GM21737 (cell line): Measurements from ENCODE around the gene C22orf39.

ENCODE experiments used
- ATAC-seq: cut with Tn5 transposase; IDR thresholded peaks from one replicate; pipeline ENCODE4 v1.9.1; 2021; ENCODE audit warnings: mild to moderate bottlenecking, moderate library complexity; ENCODE audit not compliant: unreplicated experiment

The C22orf39 gene, protein sequence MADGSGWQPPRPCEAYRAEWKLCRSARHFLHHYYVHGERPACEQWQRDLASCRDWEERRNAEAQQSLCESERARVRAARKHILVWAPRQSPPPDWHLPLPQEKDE

GRCh38 chr22:19447330-19448075 is at the start of gene C22orf39:
Gene C22orf39, minus strand, starts transcription at chr22:19447711. Its CDS starts 23 bp downstream, at chr22:19447688.
- peak; percentile 73 for ATAC-seq

- no peak for ATAC-seq
These were observed 49.7 kb upstream of the C22orf39 start for GRCh38 chr22:19497245-19497644.

DNA sequence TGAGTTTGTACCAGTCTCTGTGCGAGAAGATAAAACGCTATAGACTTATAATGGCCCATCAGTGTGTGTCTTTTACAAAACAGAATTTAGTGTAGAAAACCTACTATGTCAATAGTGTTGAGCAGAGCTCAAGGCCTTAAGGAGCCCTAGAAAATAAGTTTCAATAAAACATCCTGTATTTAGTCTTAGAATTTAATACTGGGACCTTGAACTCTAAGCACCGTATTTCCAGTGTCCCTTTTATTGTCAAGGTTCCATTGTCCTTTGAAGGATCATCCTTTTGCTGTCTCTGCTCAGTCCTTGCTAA is 48.8 kb upstream of the C22orf39 start:
- no peak for ATAC-seq

DNA sequence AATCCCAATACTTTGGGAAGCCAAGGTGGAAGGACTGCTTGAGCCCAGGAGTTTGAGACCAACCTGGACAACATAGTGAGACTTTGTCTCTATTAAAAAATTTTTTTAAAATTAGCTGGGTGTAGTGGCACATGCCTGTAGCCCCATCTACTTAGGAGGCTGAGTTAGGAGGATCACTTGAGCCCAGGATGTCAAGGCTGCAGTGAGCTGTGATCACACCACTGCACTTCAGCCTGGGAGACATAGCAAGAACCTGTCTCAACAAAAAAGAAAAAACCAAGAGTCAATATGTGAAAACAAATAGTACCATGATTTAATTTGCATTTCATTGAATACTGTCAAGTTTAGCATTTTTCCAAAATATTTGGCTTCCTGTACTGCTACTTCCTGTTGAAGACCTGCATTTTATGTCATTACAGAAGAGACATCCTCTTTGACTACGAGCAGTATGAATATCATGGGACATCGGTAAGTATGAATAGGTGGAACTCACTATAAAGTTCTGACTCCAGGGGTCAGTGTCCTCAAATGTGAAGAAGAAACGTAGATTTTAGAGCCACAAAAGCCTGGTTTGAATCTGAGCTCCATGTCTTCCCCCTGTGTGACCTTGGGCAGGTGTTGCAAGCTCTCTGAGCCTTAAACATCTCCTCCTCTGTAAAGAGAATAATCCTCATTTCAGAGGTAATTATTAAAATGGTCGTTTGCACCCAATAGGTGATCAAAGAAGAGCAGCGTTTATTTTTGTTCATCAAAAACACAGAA is 48.2 kb upstream of the C22orf39 start:
- ATAC-seq, result no peak

DNA sequence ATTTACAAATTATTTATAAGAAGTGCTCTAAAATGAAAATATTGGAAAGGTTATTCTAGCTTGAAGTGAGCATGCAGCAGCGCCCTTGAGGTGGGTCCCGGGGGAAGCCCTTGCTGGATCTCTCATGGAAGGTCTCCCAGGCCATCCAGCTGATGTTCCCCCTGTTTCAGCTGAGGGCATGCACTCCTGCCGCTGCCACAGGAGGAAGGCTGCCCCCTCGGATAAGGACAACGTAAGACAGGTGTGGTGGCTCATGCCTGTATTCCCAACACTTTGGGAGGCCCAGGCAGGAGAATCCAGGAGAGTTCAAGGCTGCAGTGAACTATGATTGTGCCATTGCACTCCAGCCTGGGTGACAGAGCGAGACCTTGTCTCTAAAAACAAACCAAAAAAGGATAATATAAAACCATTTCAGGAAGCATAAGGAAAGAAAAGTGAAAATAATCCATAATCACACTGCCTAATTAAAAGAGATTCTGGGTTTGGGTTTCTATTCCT is 47.2 kb upstream of the C22orf39 start:
- no peak for ATAC-seq

GRCh38 chr22:19494001-19494560 is 46.6 kb upstream of the C22orf39 start:
- no peak for ATAC-seq

DNA sequence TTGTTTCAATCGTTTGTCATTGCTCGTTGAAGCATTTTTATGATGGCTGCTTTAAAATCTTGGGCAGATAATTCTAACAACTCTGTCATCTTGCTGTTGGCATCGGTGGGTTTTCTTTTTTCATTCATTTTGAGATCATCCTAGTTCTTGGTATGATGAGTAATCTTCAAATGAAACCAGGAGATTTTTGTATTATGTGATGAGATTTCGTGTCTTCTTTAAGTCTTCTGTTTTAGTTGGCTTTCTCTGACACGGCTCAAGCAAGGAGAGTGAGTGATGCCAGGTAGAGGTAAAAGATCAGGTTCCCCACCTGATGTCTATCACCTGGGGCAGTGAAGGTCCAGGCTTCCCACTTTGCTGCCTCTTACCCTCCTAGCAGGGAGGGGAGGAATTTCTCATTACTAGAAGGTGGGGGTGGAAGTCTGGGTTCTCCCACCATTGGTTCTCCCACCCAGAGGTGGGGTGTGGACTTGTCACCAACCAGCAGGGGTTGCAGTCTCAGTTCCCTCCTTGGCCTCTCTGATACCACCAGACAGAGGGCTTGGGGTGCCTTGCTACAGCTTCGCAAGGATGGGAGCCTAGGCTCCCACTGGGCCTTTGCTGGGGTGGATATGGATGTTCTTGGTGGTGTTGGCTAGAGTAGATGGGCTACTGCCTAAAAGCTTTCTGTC is 45.1 kb upstream of the C22orf39 start:
- no peak for ATAC-seq

DNA sequence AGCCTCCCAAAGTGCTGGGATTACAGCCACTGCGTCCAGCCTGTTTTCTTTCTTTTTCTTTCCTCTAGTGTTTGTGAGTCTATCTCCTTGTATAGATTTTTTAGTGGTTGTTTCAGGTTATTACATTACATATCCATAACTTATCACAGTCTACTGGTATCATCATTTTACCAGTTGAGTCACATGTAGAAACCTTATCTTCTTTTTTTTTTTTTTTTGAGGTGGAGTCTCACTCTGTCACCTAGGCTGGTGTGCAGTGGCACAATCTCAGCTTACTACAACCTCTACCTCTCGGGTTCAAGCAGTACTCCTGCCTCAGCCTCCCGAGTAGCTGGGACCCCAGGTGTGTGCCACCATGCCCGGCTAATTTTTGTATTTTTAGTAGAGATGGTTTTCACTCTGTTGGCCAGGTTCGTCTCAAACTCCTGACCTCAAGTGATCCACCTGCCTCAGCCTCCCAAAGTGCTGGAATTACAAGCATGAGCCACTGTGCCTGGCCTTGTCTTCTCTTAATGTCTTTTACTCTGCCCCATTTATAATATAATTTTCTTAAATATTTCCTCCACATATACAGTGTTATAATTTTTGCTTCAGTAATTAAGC is 43.2 kb upstream of the C22orf39 start:
- ATAC-seq, result no peak

- no peak for ATAC-seq
These were observed 41.7 kb upstream of the C22orf39 start for GRCh38 chr22:19488884-19489843.

DNA sequence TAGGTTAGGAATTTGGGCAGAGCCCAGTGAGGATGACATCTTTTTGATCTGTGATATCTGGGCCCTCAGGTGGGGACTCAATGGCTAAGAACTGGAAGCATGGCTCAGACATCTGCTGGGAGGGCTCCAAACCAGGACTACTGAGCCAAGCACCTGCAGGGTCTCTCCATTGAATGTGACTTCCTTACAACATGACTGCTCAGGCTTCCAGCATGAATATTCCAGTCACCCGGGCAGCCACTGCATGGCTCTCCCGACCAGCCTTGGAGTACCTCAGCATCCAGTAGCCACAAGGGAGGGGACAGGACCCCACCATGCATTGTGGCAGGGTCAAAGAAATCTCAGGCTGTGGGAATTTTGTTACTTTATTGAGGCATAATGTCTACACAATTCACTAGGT is 40.8 kb upstream of the C22orf39 start:
- no peak for ATAC-seq

DNA sequence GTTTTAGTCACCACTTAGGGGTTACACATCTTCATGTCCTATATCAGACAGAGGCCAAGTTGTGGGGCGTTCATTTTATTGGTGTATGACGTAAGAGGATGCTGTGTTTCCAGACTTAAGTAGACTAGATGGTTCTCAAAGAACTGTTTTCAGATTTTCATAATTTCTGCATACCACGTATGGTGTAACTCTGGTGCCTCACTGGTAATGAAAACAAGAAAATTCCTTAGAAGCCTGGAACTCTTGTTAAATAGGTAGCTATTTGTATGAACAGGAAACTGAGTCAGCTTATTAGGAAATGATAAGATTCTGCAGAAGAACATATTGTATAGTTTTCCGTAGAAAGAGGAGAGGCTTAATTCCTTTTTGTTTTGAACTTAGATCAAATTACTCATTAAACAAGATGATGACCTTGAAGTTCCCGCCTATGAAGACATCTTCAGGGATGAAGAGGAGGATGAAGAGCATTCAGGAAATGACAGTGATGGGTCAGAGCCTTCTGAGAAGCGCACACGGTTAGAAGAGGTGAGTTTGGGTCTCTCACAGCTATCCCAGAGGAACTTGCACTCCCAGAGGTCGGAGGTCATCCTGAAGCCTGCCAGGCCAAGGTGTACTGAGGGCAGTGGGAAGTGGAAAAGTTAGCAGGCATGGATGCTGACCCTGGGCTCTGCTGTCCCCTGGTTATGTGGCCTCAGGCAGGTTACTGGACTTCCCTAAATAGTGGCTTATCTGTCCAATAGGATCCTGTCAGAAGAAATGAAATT is 36.2 kb upstream of the C22orf39 start:
- ATAC-seq, result no peak

GRCh38 chr22:19482297-19482696 is 34.8 kb upstream of the C22orf39 start:
- ATAC-seq, result no peak

- no peak for ATAC-seq
These were observed 33.3 kb upstream of the C22orf39 start for GRCh38 chr22:19480789-19481188.

DNA sequence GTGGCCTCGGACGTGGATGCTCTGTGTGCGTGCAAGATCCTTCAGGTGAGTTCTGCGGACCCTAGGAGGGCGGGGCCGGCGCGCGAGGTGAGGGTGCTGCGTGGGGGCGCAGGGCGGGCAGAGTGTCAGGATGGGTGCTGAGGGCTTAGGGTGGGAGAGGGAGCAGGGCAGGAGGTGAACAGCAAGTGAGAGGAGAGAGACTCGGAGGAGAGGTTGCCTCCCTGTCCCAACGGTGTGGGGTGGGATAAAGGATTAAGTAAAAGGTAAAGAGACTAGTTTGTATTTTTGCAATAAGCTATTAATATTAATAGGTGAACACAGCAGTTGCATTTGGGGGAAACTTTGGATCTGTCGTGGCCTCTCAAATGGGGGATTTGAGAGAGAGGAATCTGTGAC is 32.7 kb upstream of the C22orf39 start:
- no peak for ATAC-seq

- peak; percentile 84 for ATAC-seq
These were observed 32.1 kb upstream of the C22orf39 start, which contains the start of gene CDC45 for GRCh38 chr22:19479355-19480172. Gene CDC45, plus strand, starts transcription at chr22:19479920. Its CDS starts 49 bp downstream, at chr22:19479969.

DNA sequence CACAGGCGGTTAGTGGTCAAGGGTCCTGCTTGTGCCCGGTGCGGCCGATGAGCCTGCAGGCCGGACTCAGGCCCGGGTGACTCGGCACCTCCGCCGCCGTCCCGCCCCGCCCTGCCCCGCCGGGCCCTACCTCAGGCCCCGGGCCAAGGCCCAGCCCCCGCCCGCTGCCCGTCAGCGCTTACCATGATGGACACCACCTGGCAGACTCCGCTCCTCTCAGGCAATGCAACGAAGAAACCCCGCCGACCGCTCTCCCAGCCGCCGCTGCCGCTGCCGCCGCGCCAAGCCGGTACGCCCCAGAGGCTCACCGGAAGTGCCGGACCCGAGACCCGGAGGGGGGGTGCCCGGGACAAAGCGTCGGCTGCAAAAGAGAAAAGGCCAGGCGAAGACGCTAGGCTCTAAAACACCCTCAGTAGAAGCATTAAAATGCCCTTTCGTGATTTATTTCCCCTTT is 31.4 kb upstream of the C22orf39 start, which contains the start of gene UFD1:
TSS of gene UFD1 (minus strand) at position 293 of the 454 bp plus-strand sequence. CDS start at position 185, 108 bp downstream.
- ATAC-seq, result peak; percentile 45

- no peak for ATAC-seq
These were observed 30.8 kb upstream of the C22orf39 start for GRCh38 chr22:19478045-19478900.
